Upper lobe of left lung (tissue), 6 donors: Measurements from ENCODE around the gene IAH1. TPM values are rescaled to one million over a fixed set of nuclear protein-coding genes. Genes with fewer than 3 reads are reported as not detected.
"Not testable (repeated sequence)": the region's sequence is repeated elsewhere in the genome, so short reads cannot be mapped to it uniquely, and the experiment has no call there.

Experiments used
- ATAC-seq, 2 donors: fragments of 200-7000 bp; cut with Tn5 transposase; one replicate each; pipeline ENCODE4 v1.9.1; 2022; ENCODE audit warnings: mild to moderate bottlenecking in 2 of 2, moderate library complexity in 2 of 2; ENCODE audit not compliant: low FRiP score in 2 of 2
- DNase-seq, 2 donors: peaks; one replicate each; pipeline ENCODE4 v3.0.0-alpha.2; 2019 to 2020
- H3K27ac ChIP-seq, 4 donors: fragments of 200-600 bp; sonication (generic); one replicate each; pipeline ENCODE4 v1.5.1; 2016 to 2019
- H3K27me3 ChIP-seq, 4 donors: fragments of 200-600 bp; sonication (generic); one replicate each; pipeline ENCODE4 v1.5.1; 2017 to 2019
- H3K36me3 ChIP-seq, 4 donors: fragments of 200-600 bp; sonication (generic); one replicate each; pipeline ENCODE4 v1.5.1; 2016 to 2019
- H3K4me1 ChIP-seq, 4 donors: fragments of 200-600 bp; sonication (generic); one replicate each; pipeline ENCODE4 v1.5.1; 2018 to 2019
- H3K4me3 ChIP-seq, 4 donors: fragments of 200-600 bp; sonication (generic); one replicate each; pipeline ENCODE4 v1.5.1; 2017 to 2019; ENCODE audit warnings: mild to moderate bottlenecking in 2 of 4, moderate library complexity in 1 of 4
- H3K9me3 ChIP-seq, 4 donors: fragments of 200-600 bp; sonication (generic); one replicate each; pipeline ENCODE4 v1.5.1; 2018 to 2019
- EP300 ChIP-seq, 4 donors: sonication (generic); formaldehyde crosslinking; IDR thresholded peaks; one replicate each; pipeline ENCODE4 v1.5.1; 2017; ENCODE audit warnings: antibody characterized with exemption in 4 of 4, control low read depth in 2 of 4
- POLR2A ChIP-seq, 4 donors: fragments of 450-650 bp; IDR thresholded peaks; one replicate each; pipeline ENCODE4 v1.5.1; 2016 to 2017; ENCODE audit warnings: antibody characterized with exemption in 4 of 4, mild to moderate bottlenecking in 2 of 4
- POLR2AphosphoS5 ChIP-seq, 2 donors: sonication (generic); formaldehyde crosslinking; IDR thresholded peaks; one replicate each; pipeline ENCODE4 v1.5.1; 2017; ENCODE audit warnings: antibody characterized with exemption in 2 of 2
- WGBS, 2 donors: methylation state at CpG; one replicate each; pipeline ENCODE4 v1.1.5; 2017 to 2018; 5-methylcytosine and 5-hydroxymethylcytosine counted together
- total RNA-seq, 6 donors: library from RNA; depleted of rRNA in 4 of 6; stranded (reverse); fragments of >200 nt in 4 of 6; gene quantifications; one replicate each; pipeline versions ENCODE4 v1.1.0 to v1.2.1, GENCODE V29; 2016 to 2021
- TF ChIP-seq, protein P1 (sequence below), 6 experiments: fragments of 450-650 bp in 4 of 6; fragments of 200-600 bp in 2 of 6; sonication (generic) in 2 of 6; IDR thresholded peaks; one replicate each; pipeline ENCODE4 v1.5.1; 2016 to 2019; ENCODE audit warnings: antibody characterized with exemption in 6 of 6
- donor health status: DM: no; HTN: no; CAD: no; lungs with moderate emphysema.
- donor health status: DM: no; HTN: yes; CAD: no; lungs with severe emphysema.

IAH1 gene
- total RNA-seq, 6 donors from 2014 or later, result 16.1 to 46.1 (median 39.3) TPM

- TF ChIP-seq, protein P1, sequence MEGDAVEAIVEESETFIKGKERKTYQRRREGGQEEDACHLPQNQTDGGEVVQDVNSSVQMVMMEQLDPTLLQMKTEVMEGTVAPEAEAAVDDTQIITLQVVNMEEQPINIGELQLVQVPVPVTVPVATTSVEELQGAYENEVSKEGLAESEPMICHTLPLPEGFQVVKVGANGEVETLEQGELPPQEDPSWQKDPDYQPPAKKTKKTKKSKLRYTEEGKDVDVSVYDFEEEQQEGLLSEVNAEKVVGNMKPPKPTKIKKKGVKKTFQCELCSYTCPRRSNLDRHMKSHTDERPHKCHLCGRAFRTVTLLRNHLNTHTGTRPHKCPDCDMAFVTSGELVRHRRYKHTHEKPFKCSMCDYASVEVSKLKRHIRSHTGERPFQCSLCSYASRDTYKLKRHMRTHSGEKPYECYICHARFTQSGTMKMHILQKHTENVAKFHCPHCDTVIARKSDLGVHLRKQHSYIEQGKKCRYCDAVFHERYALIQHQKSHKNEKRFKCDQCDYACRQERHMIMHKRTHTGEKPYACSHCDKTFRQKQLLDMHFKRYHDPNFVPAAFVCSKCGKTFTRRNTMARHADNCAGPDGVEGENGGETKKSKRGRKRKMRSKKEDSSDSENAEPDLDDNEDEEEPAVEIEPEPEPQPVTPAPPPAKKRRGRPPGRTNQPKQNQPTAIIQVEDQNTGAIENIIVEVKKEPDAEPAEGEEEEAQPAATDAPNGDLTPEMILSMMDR (IDR thresholded peaks at IDR 0.05), result no peak
- TF ChIP-seq POLR2A (IDR thresholded peaks at IDR 0.05) (no peak), EP300 (IDR thresholded peaks at IDR 0.05) (no peak), POLR2AphosphoS5 (IDR thresholded peaks at IDR 0.05) (no peak)
- Histone ChIP-seq H3K4me1 (peaks cover 0 to 9% (median 4%) of the 10 kb centered on the region in 4 donors), H3K9me3 (no peaks in the 10 kb centered on the region), H3K27ac (no peak overlapping the region), H3K27me3 (no peaks in the 10 kb centered on the region), H3K36me3 (peaks cover 41 to 96% (median 77%) of the 10 kb centered on the region in 4 donors), H3K4me3 (no peak overlapping the region)
- ATAC-seq (no peak), DNase-seq (no peak)
- 95 to 96% methylated on average over 1 of the region's 1 CpG for WGBS, 2 donors
Measured at GRCh38 chr2:9494081-9494480, 19.7 kb downstream of the IAH1 start.

GRCh38 chr2:9497017-9497416, 22.7 kb downstream of the IAH1 start:
- 91 to 100% methylated on average over 4 of the region's 4 CpGs for WGBS, 2 donors
- H3K4me1 ChIP-seq, result peaks cover 0 to 9% (median 4%) of the 10 kb centered on the region in 4 donors
- H3K9me3 ChIP-seq, result no peaks in the 10 kb centered on the region
- no peak overlapping the region for H3K4me3 ChIP-seq
- DNase-seq (no peak), ATAC-seq (no peak)
- peaks cover 27 to 91% (median 67%) of the 10 kb centered on the region in 4 donors for H3K36me3 ChIP-seq
- no peaks in the 10 kb centered on the region for H3K27me3 ChIP-seq
- TF ChIP-seq EP300 (IDR thresholded peaks at IDR 0.05) (no peak), POLR2A (IDR thresholded peaks at IDR 0.05) (no peak), POLR2AphosphoS5 (IDR thresholded peaks at IDR 0.05) (no peak)
- TF ChIP-seq, protein P1 (IDR thresholded peaks at IDR 0.05), result no peak
- no peak overlapping the region for H3K27ac ChIP-seq

GRCh38 chr2:9498210-9498609, 23.9 kb downstream of the IAH1 start:
- Histone ChIP-seq H3K4me3 (no peak overlapping the region), H3K9me3 (no peaks in the 10 kb centered on the region), H3K27ac (no peak overlapping the region), H3K27me3 (no peaks in the 10 kb centered on the region), H3K4me1 (peaks cover 0 to 4% (median 0%) of the 10 kb centered on the region in 4 donors), H3K36me3 (peaks cover 24 to 86% (median 63%) of the 10 kb centered on the region in 4 donors)
- 78 to 94% methylated on average over 1 of the region's 1 CpG for WGBS, 2 donors
- TF ChIP-seq, protein P1 (IDR thresholded peaks at IDR 0.05), result no peak
- TF ChIP-seq POLR2A (IDR thresholded peaks at IDR 0.05) (no peak), EP300 (IDR thresholded peaks at IDR 0.05) (no peak), POLR2AphosphoS5 (IDR thresholded peaks at IDR 0.05) (no peak)
- ATAC-seq (no peak), DNase-seq (no peak)

GRCh38 chr2:9508931-9509330, 34.6 kb downstream of the IAH1 start:
- Histone ChIP-seq H3K4me3 (no peak overlapping the region), H3K36me3 (peaks cover 8 to 81% (median 34%) of the 10 kb centered on the region in 4 donors), H3K27me3 (no peaks in the 10 kb centered on the region), H3K9me3 (no peaks in the 10 kb centered on the region), H3K27ac (no peak overlapping the region), H3K4me1 (no peaks in the 10 kb centered on the region)
- DNase-seq, result no peak
- 17 to 24% methylated on average over 1 of the region's 1 CpG for WGBS, 2 donors
- TF ChIP-seq, protein P1 (IDR thresholded peaks at IDR 0.05), result no peak
- ATAC-seq, result no peak

DNA sequence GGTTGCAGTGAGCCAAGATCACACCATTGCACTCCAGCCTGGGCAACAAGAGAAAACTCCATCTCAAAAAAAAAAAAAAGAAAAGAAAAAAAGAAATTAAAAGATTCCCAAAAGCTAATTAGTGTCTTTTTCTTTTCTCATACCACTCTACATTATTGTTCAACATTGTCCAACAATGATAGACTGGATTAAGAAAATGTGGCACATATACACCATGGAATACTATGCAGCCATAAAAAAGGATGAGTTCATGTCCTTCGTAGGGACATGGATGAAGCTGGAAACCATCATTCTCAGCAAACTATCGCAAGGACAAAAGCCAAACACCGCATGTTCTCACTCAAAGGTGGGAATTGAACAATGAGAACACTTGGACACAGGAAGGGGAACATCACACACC, 39.6 kb downstream of the IAH1 start:
- not testable (repeated sequence) for DNase-seq, H3K4me3 ChIP-seq, ATAC-seq, H3K4me1 ChIP-seq, H3K27ac ChIP-seq, H3K9me3 ChIP-seq, H3K27me3 ChIP-seq
- H3K36me3 ChIP-seq, result peaks cover 3 to 80% (median 32%) of the 10 kb centered on the region in 4 donors
- WGBS, 2 donors, result 94 to 97% methylated on average over 3 of the region's 3 CpGs
